HCT116 (cell line): ENCODE measurements around the gene SH3BP5L. TPM values are rescaled to one million over a fixed set of nuclear protein-coding genes. Genes with fewer than 3 reads are reported as not detected.

Source experiments
- ATAC-seq: fragments of 200-7000 bp; cut with Tn5 transposase; 2 replicates; pipeline ENCODE4 v1.9.1; 2020; ENCODE audit warnings: mild to moderate bottlenecking, moderate library complexity
- BruUV-seq: library from RNA; stranded (reverse); fragments of 400-500 nt; replicated peaks from 2 replicates; lab custom pipeline; 2021; lab: Mats Ljungman, UMichigan
- CTCF ChIA-PET: fragments of 300-600 bp; sonication (Branson Sonifier 250); formaldehyde crosslinking; loops from one replicate; lab custom pipeline; 2021; ENCODE audit warnings: antibody characterized with exemption; lab: Charles Lee
- POLR2A ChIA-PET: fragments of 300-600, 350-600 bp; sonication (Branson Sonifier 250); formaldehyde crosslinking; loops from one replicate; lab custom pipeline; 2021; ENCODE audit warnings: antibody characterized with exemption; lab: Charles Lee
- RAD21 ChIA-PET, 2 experiments: fragments of 300-600 bp; sonication (Branson Sonifier 250); formaldehyde crosslinking; loops; one replicate each; lab custom pipeline; 2023; ENCODE audit warnings: low total read pairs in 2 of 2; ENCODE audit not compliant: uncharacterized antibody in 2 of 2, unreplicated experiment in 2 of 2, low non-redundant PET in 1 of 2; lab: Charles Lee
- DNase-seq: peaks from one replicate; pipeline ENCODE4 v3.0.0-alpha.2; 2010; ENCODE audit warnings: low read depth, low spot score
- H2AFZ ChIP-seq: fragments of 200-600 bp; shearing (Covaris generic), sonication (generic); 2 replicates; pipeline ENCODE4 v1.6.1; 2017; ENCODE audit warnings: low read depth, mixed run types, mixed read lengths, antibody characterized with exemption, low read length; ENCODE audit not compliant: poor library complexity, severe bottlenecking
- H3K27ac ChIP-seq: 2 replicates; pipeline ENCODE4 v1.5.1; 2012; ENCODE audit warnings: low read depth, low read length
- H3K27me3 ChIP-seq: fragments of 200-600 bp; sonication (generic); 2 replicates; pipeline ENCODE4 v1.6.1; 2016; ENCODE audit warnings: mixed run types, low read length, mixed read lengths; ENCODE audit not compliant: insufficient read depth
- H3K36me3 ChIP-seq, 2 experiments: fragments of 200-500 bp in 1 of 2; fragments of 200-600 bp in 1 of 2; sonication (Bioruptor generic) in 1 of 2; sonication (generic) in 1 of 2; 2 replicates each; pipeline versions ENCODE4 v1.5.1 to v1.6.1; 2014 to 2016; ENCODE audit warnings: low read length in 2 of 2, inconsistent platforms in 1 of 2, mixed read lengths in 1 of 2, mixed run types in 1 of 2; ENCODE audit not compliant: insufficient read depth in 2 of 2, control insufficient read depth in 1 of 2
- H3K4me1 ChIP-seq, 2 experiments: fragments of 200-600 bp in 1 of 2; sonication (generic) in 1 of 2; 2 replicates each; pipeline versions ENCODE4 v1.5.1 to v1.6.1; 2012 to 2017; ENCODE audit warnings: low read length in 2 of 2, inconsistent platforms in 1 of 2, mild to moderate bottlenecking in 1 of 2, mixed read lengths in 1 of 2, mixed run types in 1 of 2, moderate library complexity in 1 of 2; ENCODE audit not compliant: insufficient read depth in 2 of 2, control insufficient read depth in 1 of 2
- H3K4me2 ChIP-seq: fragments of 200-600 bp; sonication (generic); 2 replicates; pipeline ENCODE4 v1.6.1; 2017; ENCODE audit warnings: mixed run types, low read length, mixed read lengths
- H3K4me3 ChIP-seq, 2 experiments: fragments of 200-600 bp in 1 of 2; sonication (generic) in 1 of 2; replicated peaks in 1 of 2; 2 replicates each; pipeline ENCODE4 v1.5.1; 2011 to 2016; ENCODE audit warnings: low read length in 2 of 2, control low read depth in 1 of 2, low read depth in 1 of 2, mild to moderate bottlenecking in 1 of 2, mixed read lengths in 1 of 2, mixed run types in 1 of 2
- H3K79me2 ChIP-seq: fragments of 200-600 bp; sonication (generic); 2 replicates; pipeline ENCODE4 v1.6.1; 2017; ENCODE audit warnings: mild to moderate bottlenecking, mixed run types, low read length, moderate library complexity, mixed read lengths; ENCODE audit not compliant: insufficient read depth
- H3K9ac ChIP-seq: fragments of 200-600 bp; sonication (generic); 2 replicates; pipeline ENCODE4 v1.6.1; 2016; ENCODE audit warnings: low read length, mixed read lengths
- H3K9me2 ChIP-seq: fragments of 200-600 bp; sonication (generic), shearing (Covaris generic); 2 replicates; pipeline ENCODE4 v1.6.1; 2017; ENCODE audit warnings: mixed run types, mild to moderate bottlenecking, moderate library complexity; ENCODE audit not compliant: insufficient read depth
- H3K9me3 ChIP-seq, 2 experiments: fragments of 200-500 bp in 1 of 2; fragments of 200-600 bp in 1 of 2; sonication (Bioruptor generic) in 1 of 2; sonication (generic) in 1 of 2; 2 replicates each; pipeline ENCODE4 v1.6.1; 2014 to 2017; ENCODE audit warnings: low read length in 2 of 2, mixed read lengths in 2 of 2, inconsistent platforms in 1 of 2, low read depth in 1 of 2, mild to moderate bottlenecking in 1 of 2, mixed run types in 1 of 2, moderate library complexity in 1 of 2; ENCODE audit not compliant: control insufficient read depth in 1 of 2, insufficient read depth in 1 of 2
- H4K20me1 ChIP-seq: fragments of 200-600 bp; sonication (generic), shearing (Covaris generic); 2 replicates; pipeline ENCODE4 v1.6.1; 2017; ENCODE audit warnings: mixed run types, mild to moderate bottlenecking, moderate library complexity; ENCODE audit not compliant: insufficient read depth
- ATF3 ChIP-seq: IDR thresholded peaks from 2 replicates; pipeline ENCODE4 v1.6.1; 2012
- CBX3 ChIP-seq: IDR thresholded peaks from 2 replicates; pipeline ENCODE4 v1.6.1; 2012; ENCODE audit warnings: low read depth
- EZH2 ChIP-seq: fragments of 200-600 bp; sonication (generic); IDR thresholded peaks from 2 replicates; pipeline ENCODE4 v1.6.1; 2017; ENCODE audit warnings: antibody characterized with exemption, mixed run types
- EZH2phosphoT487 ChIP-seq: fragments of 200-600 bp; IDR thresholded peaks from 2 replicates; pipeline ENCODE4 v1.6.1; 2018; ENCODE audit warnings: antibody characterized with exemption, borderline replicate concordance
- JUND ChIP-seq: IDR thresholded peaks from 2 replicates; pipeline ENCODE4 v1.6.1; 2012
- POLR2A ChIP-seq: IDR thresholded peaks from 2 replicates; pipeline ENCODE4 v1.7.0; 2011; ENCODE audit warnings: borderline replicate concordance; ENCODE audit not compliant: insufficient read depth, insufficient read length; ENCODE audit errors: extremely low read depth
- POLR2AphosphoS5 ChIP-seq: IDR thresholded peaks from 2 replicates; pipeline ENCODE4 v1.6.1; 2011; ENCODE audit warnings: mild to moderate bottlenecking, low read depth, low read length, moderate library complexity
- RAD21 ChIP-seq: IDR thresholded peaks from 2 replicates; pipeline ENCODE4 v1.6.1; 2012; ENCODE audit warnings: low read depth, mild to moderate bottlenecking
- REST ChIP-seq: IDR thresholded peaks from 2 replicates; pipeline ENCODE4 v1.6.1; 2012; ENCODE audit warnings: low read depth
- SP1 ChIP-seq: IDR thresholded peaks from 2 replicates; pipeline ENCODE4 v1.6.1; 2012; ENCODE audit warnings: low read depth
- SRF ChIP-seq: IDR thresholded peaks from 2 replicates; pipeline ENCODE4 v1.6.1; 2012; ENCODE audit warnings: low read depth
- TCF7L2 ChIP-seq: IDR thresholded peaks from 2 replicates; pipeline ENCODE4 v1.7.0; 2011; ENCODE audit warnings: borderline replicate concordance, inconsistent platforms; ENCODE audit not compliant: insufficient read depth, insufficient read length; ENCODE audit errors: extremely low read depth
- YY1 ChIP-seq: IDR thresholded peaks from 2 replicates; pipeline ENCODE4 v1.6.1; 2011; ENCODE audit warnings: low read length, low read depth, moderate library complexity, mild to moderate bottlenecking; ENCODE audit not compliant: insufficient replicate concordance; ENCODE audit errors: extremely low read depth
- ZBTB33 ChIP-seq: IDR thresholded peaks from 2 replicates; pipeline ENCODE4 v1.6.1; 2011; ENCODE audit warnings: mild to moderate bottlenecking, low read length, moderate library complexity; ENCODE audit not compliant: insufficient replicate concordance; ENCODE audit errors: extremely low read depth
- ZFX ChIP-seq: fragments of 450-650 bp; IDR thresholded peaks from 2 replicates; pipeline ENCODE4 v1.6.1; 2017
- ZNF274 ChIP-seq: fragments of 200-500 bp; sonication (Bioruptor generic); IDR thresholded peaks from 2 replicates; pipeline ENCODE4 v1.6.1; 2014; ENCODE audit warnings: mild to moderate bottlenecking, low read depth, low read length, inconsistent platforms
- intact Hi-C: fragments of 100-400 bp; cut with micrococcal nuclease; formaldehyde crosslinking; loops from 2 replicates; pipeline ENCODE4 v1.10.0; 2022
- total RNA-seq: library from RNA; stranded (reverse); gene quantifications from one replicate; pipeline ENCODE4 v1.2.1, GENCODE V29; 2021; ENCODE audit not compliant: unreplicated experiment

The SH3BP5L gene
- total RNA-seq, 1 experiment from 2014 or later = 22.3 TPM

GRCh38 chr1:248810727-248811513 is 14.8 kb downstream of the SH3BP5L start (continued):
- TF ChIP-seq CBX3 (no peak), ZFX (no peak), ZNF274 (no peak), ATF3 (no peak), JUND (no peak), POLR2A (no peak)

GRCh38 chr1:248810000-248810726 is 15.6 kb downstream of the SH3BP5L start:
- Histone ChIP-seq H3K27me3 (no peaks in the 10 kb centered on the region), H2AFZ (no peak overlapping the region), H3K27ac (no peak overlapping the region), H3K9ac (no peak overlapping the region), H3K4me3 (no peak overlapping the region), H4K20me1 (no peaks in the 10 kb centered on the region), H3K9me2 (no peaks in the 10 kb centered on the region), H3K4me2 (no peak overlapping the region), H3K79me2 (no peaks in the 10 kb centered on the region), H3K4me1 (no peaks in the 10 kb centered on the region), H3K36me3 (peaks cover 6 to 16% of the 10 kb centered on the region in 2 experiments; a peak in 3 of 4 replicates), H3K9me3 (no peaks in the 10 kb centered on the region)
- no TSS peak for BruUV-seq
- DNase-seq (no peak), ATAC-seq (no peak)
- POLR2A ChIA-PET = no interaction called here
- RAD21 ChIA-PET = no interaction called here
- intact Hi-C loops = loop anchor here (5.0 kb wide), 1 partner anchor 1128 kb away; no protein-coding TSS in a partner anchor
- CTCF ChIA-PET = no interaction called here
- TF ChIP-seq ZBTB33 (no peak), ZFX (no peak), EZH2 (no peak), SRF (no peak), JUND (no peak), YY1 (no peak), POLR2A (no peak), SP1 (no peak), REST (no peak), EZH2phosphoT487 (no peak), TCF7L2 (no peak), POLR2AphosphoS5 (no peak), ATF3 (no peak), RAD21 (no peak)
